HL-60 (cell line): ENCODE measurements around the gene TMEM151B.

Experiments
- POLR2AphosphoS5 ChIP-seq: IDR thresholded peaks from 2 replicates; pipeline ENCODE4 v1.6.1; 2012; ENCODE audit warnings: low read depth
- TF ChIP-seq, protein P1 (sequence below): IDR thresholded peaks from one replicate; pipeline ENCODE4 v1.5.1; 2011; ENCODE audit warnings: low read length, control low read depth, inconsistent platforms; ENCODE audit not compliant: insufficient read depth
- TF ChIP-seq, protein P2 (sequence below): IDR thresholded peaks from 2 replicates; pipeline ENCODE4 v1.6.1; 2012; ENCODE audit warnings: low read depth; ENCODE audit not compliant: insufficient replicate concordance

- TF ChIP-seq, protein P1, sequence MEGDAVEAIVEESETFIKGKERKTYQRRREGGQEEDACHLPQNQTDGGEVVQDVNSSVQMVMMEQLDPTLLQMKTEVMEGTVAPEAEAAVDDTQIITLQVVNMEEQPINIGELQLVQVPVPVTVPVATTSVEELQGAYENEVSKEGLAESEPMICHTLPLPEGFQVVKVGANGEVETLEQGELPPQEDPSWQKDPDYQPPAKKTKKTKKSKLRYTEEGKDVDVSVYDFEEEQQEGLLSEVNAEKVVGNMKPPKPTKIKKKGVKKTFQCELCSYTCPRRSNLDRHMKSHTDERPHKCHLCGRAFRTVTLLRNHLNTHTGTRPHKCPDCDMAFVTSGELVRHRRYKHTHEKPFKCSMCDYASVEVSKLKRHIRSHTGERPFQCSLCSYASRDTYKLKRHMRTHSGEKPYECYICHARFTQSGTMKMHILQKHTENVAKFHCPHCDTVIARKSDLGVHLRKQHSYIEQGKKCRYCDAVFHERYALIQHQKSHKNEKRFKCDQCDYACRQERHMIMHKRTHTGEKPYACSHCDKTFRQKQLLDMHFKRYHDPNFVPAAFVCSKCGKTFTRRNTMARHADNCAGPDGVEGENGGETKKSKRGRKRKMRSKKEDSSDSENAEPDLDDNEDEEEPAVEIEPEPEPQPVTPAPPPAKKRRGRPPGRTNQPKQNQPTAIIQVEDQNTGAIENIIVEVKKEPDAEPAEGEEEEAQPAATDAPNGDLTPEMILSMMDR, result no peak
- no peak for TF ChIP-seq POLR2AphosphoS5
- TF ChIP-seq, protein P2, sequence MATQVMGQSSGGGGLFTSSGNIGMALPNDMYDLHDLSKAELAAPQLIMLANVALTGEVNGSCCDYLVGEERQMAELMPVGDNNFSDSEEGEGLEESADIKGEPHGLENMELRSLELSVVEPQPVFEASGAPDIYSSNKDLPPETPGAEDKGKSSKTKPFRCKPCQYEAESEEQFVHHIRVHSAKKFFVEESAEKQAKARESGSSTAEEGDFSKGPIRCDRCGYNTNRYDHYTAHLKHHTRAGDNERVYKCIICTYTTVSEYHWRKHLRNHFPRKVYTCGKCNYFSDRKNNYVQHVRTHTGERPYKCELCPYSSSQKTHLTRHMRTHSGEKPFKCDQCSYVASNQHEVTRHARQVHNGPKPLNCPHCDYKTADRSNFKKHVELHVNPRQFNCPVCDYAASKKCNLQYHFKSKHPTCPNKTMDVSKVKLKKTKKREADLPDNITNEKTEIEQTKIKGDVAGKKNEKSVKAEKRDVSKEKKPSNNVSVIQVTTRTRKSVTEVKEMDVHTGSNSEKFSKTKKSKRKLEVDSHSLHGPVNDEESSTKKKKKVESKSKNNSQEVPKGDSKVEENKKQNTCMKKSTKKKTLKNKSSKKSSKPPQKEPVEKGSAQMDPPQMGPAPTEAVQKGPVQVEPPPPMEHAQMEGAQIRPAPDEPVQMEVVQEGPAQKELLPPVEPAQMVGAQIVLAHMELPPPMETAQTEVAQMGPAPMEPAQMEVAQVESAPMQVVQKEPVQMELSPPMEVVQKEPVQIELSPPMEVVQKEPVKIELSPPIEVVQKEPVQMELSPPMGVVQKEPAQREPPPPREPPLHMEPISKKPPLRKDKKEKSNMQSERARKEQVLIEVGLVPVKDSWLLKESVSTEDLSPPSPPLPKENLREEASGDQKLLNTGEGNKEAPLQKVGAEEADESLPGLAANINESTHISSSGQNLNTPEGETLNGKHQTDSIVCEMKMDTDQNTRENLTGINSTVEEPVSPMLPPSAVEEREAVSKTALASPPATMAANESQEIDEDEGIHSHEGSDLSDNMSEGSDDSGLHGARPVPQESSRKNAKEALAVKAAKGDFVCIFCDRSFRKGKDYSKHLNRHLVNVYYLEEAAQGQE, result no peak
Observed at GRCh38 chr6:44278774-44279697, 8.8 kb downstream of the TMEM151B start.
